ENCODE results near the gene TMEM181. TPM values are rescaled to one million over a fixed set of nuclear protein-coding genes. Genes with fewer than 3 reads are reported as not detected.

Gene TMEM181
- total RNA-seq, 2 donors from 2014 or later, result 33.2 to 57.4 TPM

DNA sequence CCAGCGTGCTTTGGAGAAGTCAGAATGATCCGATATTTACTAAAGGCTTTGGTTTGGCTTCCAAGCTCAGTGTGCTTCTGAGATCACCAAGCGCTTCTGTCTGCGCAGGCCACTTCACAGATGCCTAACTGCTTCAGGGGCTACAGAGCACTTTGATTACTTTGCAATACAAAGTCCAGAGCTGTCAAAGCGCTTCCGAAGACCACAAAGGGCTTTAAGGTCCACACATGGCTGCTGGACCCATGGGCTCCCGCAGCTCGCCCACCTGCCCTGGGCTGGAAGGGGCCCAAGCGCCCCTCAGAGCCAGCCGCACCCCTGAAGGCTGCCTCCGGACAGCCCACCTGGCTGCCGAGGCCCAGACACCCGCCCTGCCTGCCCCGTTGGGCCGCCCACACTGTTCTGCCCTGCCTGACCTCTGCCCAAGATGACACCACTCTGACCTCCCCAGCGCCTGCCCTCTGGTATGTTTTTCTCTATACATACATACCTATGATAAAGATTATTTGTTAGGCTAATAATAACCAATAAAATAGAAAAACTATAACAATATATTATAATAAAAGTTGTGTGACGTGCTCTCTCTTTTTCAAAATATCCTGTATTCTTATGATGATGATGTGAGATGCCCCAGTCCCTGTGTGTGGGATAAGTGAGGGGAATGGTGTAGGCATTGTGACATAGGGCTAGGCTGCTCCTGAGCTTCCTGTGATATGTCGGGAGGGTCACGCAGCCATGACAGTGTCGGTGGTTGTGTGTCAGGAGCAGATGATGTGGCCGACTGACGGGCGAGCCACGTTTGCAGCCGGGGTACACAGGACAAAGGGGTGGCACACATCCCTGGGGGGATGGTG is 62.0 kb downstream of the TMEM181 start:
- no peaks in the 10 kb centered on the region for H3K4me1 ChIP-seq
- H3K4me3 ChIP-seq, result no peak overlapping the region
- no peaks in the 10 kb centered on the region for H3K36me3 ChIP-seq
- no peaks in the 10 kb centered on the region for H3K27me3 ChIP-seq
- H3K27ac ChIP-seq, result no peak overlapping the region
- TF ChIP-seq, protein P1, sequence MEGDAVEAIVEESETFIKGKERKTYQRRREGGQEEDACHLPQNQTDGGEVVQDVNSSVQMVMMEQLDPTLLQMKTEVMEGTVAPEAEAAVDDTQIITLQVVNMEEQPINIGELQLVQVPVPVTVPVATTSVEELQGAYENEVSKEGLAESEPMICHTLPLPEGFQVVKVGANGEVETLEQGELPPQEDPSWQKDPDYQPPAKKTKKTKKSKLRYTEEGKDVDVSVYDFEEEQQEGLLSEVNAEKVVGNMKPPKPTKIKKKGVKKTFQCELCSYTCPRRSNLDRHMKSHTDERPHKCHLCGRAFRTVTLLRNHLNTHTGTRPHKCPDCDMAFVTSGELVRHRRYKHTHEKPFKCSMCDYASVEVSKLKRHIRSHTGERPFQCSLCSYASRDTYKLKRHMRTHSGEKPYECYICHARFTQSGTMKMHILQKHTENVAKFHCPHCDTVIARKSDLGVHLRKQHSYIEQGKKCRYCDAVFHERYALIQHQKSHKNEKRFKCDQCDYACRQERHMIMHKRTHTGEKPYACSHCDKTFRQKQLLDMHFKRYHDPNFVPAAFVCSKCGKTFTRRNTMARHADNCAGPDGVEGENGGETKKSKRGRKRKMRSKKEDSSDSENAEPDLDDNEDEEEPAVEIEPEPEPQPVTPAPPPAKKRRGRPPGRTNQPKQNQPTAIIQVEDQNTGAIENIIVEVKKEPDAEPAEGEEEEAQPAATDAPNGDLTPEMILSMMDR (IDR thresholded peaks at IDR 0.05), result no peak
- H3K9me3 ChIP-seq, result no peaks in the 10 kb centered on the region
- no peak overlapping the region for H3K9ac ChIP-seq (ENCODE audit: low read depth in 2 of 2, low read length in 2 of 2)
- intact Hi-C loops (cut with DNase I), result no loop called here
- peak; percentile 12 for DNase-seq

- intact Hi-C loops (cut with DNase I), result no loop called here
- H3K36me3 ChIP-seq, result no peaks in the 10 kb centered on the region
- no peaks in the 10 kb centered on the region for H3K4me1 ChIP-seq
- DNase-seq, result peak; percentile 15
- H3K9ac ChIP-seq (ENCODE audit: low read depth in 2 of 2, low read length in 2 of 2), result no peak overlapping the region
- no peaks in the 10 kb centered on the region for H3K9me3 ChIP-seq
- no peak overlapping the region for H3K27ac ChIP-seq
- no peak overlapping the region for H3K4me3 ChIP-seq
- TF ChIP-seq, protein P1 (IDR thresholded peaks at IDR 0.05), result no peak
- no peaks in the 10 kb centered on the region for H3K27me3 ChIP-seq
Observed at GRCh38 chr6:158622545-158623190, 62.8 kb downstream of the TMEM181 start.

DNA sequence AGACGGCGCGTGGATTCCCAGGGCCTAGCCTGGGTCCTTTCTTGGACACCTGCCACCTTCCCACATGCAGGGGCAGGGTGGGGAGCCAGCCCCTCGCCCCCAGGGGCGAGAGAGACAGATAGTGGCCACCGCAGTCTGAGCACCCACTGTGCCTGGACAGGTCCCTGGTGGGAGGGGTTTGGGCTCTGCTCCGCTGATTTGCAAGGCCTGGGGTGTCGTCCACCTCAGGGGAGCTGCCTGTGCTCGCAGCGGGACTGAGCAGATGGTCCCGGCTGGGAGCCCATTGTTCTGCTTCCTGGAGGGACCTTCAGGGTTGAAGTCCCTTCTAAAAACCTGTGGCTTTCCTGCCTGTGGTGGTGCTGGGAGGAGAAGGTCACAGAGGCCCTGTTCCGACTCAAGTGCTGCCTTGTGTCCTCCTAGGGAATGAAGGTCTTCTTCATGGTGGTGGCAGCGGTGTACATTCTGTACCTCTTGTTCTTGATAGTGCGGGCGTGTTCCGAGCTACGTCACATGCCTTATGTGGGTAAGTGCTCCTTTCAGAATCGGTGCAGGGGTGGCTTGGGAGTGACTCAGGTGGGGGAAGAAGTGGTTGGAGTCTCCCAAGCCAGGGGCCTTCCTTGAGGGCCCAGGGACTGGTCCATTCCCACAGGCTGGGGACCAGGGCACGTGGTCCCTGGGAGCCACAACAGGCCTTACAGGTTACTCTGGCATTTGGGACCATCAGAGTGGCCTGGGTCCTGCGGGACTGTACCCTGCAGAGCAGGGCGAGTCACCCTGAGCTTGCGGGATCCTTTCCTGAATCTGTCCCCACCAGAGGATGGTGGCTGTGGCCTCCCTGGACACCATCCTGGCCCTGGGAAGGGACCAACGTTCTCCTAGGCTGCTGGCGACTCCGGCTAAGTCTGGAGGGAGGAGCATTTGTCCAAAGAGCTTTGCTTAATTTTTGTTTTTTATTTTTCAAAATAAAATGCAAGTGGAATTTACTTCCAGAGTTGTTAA is 65.1 kb downstream of the TMEM181 start:
- TF ChIP-seq, protein P1 (IDR thresholded peaks at IDR 0.05), result no peak
- peak; percentile 14 for DNase-seq
- Histone ChIP-seq H3K9ac (ENCODE audit: low read depth in 2 of 2, low read length in 2 of 2) (no peak overlapping the region), H3K9me3 (no peaks in the 10 kb centered on the region), H3K36me3 (no peaks in the 10 kb centered on the region), H3K4me3 (no peak overlapping the region), H3K4me1 (no peaks in the 10 kb centered on the region), H3K27me3 (no peaks in the 10 kb centered on the region), H3K27ac (no peak overlapping the region)
- intact Hi-C loops (cut with DNase I), result no loop called here

GRCh38 chr6:158625881-158626305 is 66.0 kb downstream of the TMEM181 start:
- TF ChIP-seq, protein P1 (IDR thresholded peaks at IDR 0.05), result no peak
- no peak overlapping the region for H3K27ac ChIP-seq
- no peaks in the 10 kb centered on the region for H3K27me3 ChIP-seq
- H3K4me3 ChIP-seq, result no peak overlapping the region
- intact Hi-C loops (cut with DNase I), result no loop called here
- no peaks in the 10 kb centered on the region for H3K9me3 ChIP-seq
- H3K4me1 ChIP-seq, result peaks cover 5% of the 10 kb centered on the region
- H3K9ac ChIP-seq (ENCODE audit: low read depth in 2 of 2, low read length in 2 of 2), result no peak overlapping the region
- peak; percentile 11 for DNase-seq
- H3K36me3 ChIP-seq, result no peaks in the 10 kb centered on the region

Data from colonic mucosa (tissue), 4 donors.